SIG-M5 (cell line): ENCODE results near the gene TPM2.

ENCODE experiments used
- DNase-seq: peaks from one replicate; lab custom pipeline; 2025; lab: John Stamatoyannopoulos, UW

TPM2 gene

DNA sequence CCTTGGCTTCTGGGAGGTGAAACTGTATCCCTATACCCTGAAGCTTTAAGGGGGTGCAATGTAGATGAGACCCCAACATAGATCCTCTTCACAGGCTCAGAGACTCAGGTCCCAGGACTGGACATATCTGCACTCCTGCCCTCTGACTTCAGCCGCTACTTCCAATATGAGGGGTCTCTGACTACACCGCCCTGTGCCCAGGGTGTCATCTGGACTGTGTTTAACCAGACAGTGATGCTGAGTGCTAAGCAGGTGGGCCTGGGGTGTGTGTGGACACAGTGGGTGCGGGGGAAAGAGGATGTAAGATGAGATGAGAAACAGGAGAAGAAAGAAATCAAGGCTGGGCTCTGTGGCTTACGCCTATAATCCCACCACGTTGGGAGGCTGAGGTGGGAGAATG, 10.6 kb downstream of the TPM2 start:
- no peak for DNase-seq

DNA sequence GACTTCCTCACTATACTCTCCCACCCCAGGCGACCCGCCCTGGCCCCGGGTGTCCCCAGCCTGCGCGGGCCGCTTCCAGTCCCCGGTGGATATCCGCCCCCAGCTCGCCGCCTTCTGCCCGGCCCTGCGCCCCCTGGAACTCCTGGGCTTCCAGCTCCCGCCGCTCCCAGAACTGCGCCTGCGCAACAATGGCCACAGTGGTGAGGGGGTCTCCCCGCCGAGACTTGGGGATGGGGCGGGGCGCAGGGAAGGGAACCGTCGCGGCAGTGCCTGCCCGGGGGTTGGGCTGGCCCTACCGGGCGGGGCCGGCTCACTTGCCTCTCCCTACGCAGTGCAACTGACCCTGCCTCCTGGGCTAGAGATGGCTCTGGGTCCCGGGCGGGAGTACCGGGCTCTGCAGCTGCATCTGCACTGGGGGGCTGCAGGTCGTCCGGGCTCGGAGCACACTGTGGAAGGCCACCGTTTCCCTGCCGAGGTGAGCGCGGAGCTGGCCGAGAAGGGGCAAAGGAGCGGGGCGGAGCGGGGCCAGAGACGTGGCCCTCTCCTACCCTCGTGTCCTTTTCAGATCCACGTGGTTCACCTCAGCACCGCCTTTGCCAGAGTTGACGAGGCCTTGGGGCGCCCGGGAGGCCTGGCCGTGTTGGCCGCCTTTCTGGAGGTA, 13.9 kb downstream of the TPM2 start:
- no peak for DNase-seq

DNA sequence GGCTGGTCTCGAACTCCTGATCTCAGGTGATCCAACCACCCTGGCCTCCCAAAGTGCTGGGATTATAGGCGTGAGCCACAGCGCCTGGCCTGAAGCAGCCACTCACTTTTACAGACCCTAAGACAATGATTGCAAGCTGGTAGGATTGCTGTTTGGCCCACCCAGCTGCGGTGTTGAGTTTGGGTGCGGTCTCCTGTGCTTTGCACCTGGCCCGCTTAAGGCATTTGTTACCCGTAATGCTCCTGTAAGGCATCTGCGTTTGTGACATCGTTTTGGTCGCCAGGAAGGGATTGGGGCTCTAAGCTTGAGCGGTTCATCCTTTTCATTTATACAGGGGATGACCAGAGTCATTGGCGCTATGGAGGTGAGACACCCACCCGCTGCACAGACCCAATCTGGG, 14.5 kb downstream of the TPM2 start:
- no peak for DNase-seq

DNA sequence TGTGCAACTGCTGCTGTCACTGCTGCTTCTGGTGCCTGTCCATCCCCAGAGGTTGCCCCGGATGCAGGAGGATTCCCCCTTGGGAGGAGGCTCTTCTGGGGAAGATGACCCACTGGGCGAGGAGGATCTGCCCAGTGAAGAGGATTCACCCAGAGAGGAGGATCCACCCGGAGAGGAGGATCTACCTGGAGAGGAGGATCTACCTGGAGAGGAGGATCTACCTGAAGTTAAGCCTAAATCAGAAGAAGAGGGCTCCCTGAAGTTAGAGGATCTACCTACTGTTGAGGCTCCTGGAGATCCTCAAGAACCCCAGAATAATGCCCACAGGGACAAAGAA, 15.7 kb downstream of the TPM2 start:
- DNase-seq: no peak

DNA sequence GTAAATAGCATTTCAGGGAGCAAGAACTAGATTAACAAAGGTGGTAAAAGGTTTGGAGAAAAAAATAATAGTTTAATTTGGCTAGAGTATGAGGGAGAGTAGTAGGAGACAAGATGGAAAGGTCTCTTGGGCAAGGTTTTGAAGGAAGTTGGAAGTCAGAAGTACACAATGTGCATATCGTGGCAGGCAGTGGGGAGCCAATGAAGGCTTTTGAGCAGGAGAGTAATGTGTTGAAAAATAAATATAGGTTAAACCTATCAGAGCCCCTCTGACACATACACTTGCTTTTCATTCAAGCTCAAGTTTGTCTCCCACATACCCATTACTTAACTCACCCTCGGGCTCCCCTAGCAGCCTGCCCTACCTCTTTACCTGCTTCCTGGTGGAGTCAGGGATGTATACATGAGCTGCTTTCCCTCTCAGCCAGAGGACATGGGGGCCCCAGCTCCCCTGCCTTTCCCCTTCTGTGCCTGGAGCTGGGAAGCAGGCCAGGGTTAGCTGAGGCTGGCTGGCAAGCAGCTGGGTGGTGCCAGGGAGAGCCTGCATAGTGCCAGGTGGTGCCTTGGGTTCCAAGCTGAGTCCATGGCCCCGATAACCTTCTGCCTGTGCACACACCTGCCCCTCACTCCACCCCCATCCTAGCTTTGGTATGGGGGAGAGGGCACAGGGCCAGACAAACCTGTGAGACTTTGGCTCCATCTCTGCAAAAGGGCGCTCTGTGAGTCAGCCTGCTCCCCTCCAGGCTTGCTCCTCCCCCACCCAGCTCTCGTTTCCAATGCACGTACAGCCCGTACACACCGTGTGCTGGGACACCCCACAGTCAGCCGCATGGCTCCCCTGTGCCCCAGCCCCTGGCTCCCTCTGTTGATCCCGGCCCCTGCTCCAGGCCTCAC, 16.3 kb downstream of the TPM2 start, which contains the start of gene CA9:
Gene CA9, plus strand, starts transcription at position 797 of the 893 bp plus-strand sequence. Its CDS starts 32 bp downstream, at position 829.
- DNase-seq: no peak

DNA sequence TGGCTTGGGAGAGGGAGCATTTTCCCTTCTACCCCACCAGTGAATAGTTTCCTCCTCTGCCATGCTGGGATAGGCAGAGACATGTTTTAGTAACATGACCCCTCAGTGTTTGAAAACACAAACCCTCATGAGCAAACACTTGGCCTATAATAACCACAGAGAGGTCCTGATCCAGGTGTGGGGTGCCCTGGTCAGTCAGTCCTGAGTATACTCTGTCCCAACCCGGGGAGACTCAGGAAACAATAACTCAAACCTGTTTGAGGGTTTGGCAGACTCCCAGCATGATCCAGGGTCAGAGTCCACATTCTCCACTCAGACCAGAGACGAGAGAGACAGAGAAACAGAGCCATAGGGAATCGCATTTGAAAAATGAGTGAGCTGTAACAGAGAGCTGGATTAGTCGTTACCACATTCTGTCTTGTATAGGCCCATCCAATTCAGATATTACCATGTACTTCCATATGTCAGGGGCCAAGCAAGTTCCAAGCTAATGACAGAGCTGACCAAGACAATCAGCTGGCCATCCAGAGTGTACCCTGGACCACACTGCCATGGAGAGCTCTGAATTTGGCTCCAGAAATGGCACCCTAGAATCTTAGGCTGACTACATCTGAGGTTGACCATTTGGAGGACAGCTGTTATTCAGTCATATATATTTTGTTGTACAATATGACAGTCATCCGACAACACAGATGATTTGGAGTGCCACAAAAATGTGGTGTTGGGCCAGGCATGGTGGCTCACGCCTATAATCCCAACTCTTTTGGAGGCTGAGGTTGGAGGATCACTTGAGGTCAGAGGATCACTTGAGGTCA, 20.2 kb downstream of the TPM2 start:
- no peak for DNase-seq

DNA sequence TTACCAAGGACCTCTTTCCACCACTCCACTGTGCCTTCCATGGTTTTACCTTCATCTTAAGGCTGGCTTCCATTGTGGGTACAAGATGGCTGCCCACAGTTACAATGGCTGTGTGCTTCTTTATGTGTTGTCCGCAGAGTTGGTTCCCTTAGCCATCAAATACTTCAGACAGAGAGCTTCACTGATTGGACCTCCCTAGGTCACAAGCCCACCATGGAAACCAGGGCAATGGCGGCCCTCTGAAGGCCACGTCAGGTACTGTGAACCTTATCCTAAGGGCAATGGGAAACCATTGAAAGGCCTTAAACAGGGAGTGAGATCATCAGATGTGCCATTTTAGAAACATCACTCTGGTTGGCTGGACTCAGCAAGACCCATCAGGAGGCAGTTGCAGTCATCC, 21.8 kb downstream of the TPM2 start:
- no peak for DNase-seq

DNA sequence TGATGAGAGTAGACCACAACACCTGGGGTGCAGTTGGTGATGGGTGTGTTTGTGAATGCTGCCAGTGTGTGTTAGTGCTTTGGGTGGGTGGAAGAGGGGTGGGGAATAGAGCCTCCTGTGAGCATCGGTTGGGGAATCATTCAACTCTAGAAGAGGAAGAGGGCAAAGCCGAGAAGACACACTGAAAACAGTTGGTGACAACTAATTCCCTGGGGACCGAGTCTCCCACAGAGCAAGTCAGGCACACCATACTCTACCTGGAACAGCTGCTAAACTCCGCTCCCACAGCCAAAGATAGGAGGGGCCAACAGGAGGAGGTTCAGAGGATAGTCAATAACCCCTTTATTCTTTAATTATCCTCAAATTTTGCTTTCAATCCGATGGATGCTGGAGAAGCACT, 23.2 kb downstream of the TPM2 start:
- no peak for DNase-seq

DNA sequence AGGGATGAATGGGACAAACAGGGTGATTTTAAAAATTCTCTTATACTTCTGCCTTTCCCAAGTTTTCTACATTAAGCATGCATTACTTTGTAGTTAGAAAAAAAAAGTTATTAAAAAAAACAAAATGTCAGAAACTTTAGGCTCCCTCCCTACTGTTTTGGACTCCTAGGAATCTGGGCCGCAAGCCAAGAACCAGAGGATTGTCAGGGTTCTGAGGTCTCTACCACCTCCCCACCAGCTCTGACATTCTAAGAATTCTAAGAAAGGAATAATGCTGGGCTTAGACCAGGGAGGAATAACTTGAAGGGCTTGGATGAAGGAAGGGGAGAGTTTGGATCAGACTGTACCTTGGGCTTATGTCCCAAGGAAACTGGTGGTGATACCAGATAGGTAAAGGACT, 23.7 kb downstream of the TPM2 start:
- no peak for DNase-seq

DNA sequence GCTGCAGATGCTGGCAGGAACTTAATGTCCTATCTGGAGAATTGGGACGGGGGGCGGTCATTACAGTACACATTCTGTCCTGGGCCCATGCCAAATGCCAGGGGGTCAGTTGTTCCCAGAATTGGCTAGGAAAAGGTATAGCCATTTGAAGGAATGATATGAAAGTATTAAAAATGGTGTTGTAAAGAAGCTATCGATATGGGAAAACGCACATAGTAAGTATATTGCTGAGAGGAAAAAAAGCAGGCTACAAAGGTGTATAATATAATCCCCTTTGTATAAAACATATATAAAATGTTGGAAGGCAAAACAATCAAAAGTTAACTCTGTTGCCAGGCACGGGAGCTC, 24.3 kb downstream of the TPM2 start:
- DNase-seq: no peak

DNA sequence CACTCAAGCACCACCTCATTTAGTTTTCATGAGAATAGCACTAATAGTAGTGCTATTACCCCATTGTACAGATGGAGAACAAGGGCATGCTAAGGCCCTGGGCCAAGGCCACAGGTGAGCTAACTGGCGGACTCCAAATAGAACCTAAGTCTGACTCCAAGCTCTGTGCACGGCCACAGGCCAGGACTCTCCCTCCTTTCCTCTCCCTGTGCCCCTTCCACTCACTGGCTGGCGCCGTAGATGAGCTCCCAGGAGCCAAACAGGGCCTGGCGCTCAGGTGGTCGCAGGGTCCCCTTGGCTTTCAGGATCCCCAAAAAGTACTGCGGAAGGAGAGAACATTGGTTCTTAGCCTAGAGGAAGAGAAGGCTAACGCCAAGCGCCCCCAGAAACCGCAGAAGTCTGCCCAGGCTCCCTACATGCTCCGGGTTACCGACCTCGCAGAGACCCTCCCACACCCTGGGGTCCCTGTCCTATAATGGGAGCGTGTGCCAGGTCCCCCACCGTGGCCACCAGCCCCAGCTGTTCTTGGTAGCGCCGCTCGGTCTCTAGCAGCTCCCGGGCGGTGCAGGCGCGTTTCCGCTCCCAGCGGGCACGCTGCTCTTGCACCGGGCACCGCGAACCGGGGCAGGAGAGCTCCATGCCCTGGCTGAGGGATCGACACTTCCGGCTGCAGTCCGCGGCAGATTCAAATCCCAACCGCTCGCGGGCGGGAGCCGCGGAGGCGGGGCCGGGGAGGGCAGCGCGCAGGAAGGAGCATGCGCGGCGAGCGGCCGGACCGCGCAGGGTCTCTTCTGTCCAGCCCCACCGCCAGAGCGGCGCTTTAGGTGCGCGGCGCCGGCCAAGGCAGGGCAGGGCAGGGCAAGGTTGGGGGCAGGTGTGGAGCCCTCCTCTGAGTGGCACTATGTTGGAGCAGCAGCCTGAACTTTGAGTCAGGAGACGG, 24.9 kb downstream of the TPM2 start, which contains the start of gene ARHGEF39:
Gene ARHGEF39, minus strand, starts transcription at position 665 of the 940 bp plus-strand sequence. Its CDS starts 26 bp downstream, at position 639.
- peak; percentile 3 for DNase-seq

DNA sequence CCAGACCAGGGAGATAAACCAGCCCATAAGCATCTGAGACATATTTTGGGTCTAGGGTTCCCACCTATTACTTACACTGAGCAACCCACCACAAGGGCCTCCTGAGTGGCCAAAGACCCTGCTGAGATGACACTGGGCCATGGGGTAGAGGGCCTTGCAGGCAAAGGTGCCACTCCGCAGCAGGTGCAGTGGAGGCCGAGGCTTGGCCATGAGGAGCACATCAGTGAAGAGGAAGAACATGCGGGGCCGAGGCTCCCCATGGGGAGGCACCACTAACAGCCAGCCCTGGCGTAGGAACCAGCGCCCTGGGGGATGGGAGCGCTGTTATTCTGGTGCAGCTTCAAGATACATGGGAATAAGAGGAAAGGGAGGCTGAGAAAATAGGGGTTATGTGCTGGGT, 27.3 kb downstream of the TPM2 start:
- DNase-seq: no peak

DNA sequence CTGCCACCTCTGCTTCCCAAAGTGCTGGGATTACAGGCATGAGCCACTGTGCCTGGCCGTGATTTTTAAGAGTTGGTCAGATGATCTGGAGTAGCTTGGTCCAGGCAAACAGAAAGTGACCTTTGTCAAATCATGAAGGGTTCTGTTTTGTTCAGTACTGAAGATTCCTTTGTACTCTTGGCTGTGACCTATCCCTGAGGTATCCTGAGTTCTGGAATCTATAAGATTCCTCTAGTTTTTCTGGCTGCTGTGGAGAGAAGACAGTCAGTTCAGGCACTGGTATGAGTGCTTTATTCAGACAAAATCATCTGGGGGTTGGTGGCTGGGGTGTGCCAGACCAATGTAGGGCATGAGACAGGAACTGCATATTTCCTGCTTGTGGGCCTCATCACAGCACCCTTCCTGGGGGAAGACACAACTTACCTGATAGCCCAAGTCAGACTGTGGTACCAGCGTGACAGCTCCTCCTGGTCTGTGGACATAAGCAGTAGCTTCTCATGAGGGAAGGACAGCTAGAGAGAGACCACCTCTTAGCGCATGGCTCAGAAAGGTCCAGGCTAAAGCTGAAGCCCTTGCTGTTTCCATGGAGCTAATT, 27.9 kb downstream of the TPM2 start:
- DNase-seq: no peak

DNA sequence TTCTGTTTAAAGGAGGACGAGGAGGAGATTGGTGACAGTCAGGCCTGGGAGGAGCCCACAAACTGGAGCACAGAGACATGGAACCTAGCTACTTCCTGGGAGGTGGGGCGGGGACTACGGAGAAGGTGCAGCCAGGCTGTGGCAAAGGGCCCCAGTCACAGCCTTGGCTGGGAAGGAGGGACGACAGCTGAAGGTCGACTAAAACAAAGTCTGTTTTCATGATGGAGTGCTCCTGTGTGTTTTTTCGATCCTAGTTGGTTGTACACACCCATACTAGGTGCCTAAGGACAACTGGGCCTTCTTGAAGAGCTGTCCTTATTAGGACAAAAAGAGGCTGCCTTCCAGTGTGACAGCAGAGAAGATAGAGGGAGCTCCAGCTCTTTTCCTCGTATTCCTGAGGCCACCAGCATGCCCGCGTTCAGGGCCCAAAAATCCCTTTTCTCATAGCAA, 28.7 kb downstream of the TPM2 start:
- DNase-seq: no peak

DNA sequence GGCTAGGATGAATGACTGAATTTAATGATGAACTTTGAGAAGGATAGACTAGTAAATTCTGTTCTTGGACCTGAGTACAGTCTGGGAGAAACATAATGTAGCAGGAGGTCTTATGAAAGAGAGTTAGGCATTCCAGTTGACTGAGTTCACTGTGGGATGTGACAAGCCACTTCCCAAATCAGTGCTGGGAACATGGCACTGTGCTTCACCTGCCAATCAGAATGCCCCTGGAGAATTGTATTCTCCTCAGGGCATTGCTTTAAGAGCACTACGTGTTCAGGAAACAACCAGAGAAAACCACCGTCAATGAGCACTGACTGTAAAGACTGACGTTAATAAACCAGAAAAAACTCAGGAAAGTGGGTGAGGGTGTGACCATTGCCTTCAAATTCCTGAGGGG, 30.4 kb downstream of the TPM2 start:
- DNase-seq: no peak

DNA sequence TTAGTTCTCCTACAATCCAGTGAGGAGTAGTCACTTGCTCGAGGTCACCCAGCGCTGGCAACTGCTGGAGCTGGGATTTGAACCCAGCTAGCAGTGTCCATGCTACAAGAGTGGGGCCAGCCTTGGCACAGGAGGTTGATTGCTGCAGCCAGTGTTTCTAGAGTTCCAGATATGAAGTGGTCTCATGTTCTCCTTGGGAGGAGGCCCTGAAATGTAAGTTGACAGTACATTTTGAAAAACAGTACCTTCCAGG, 30.8 kb downstream of the TPM2 start:
- DNase-seq: no peak

DNA sequence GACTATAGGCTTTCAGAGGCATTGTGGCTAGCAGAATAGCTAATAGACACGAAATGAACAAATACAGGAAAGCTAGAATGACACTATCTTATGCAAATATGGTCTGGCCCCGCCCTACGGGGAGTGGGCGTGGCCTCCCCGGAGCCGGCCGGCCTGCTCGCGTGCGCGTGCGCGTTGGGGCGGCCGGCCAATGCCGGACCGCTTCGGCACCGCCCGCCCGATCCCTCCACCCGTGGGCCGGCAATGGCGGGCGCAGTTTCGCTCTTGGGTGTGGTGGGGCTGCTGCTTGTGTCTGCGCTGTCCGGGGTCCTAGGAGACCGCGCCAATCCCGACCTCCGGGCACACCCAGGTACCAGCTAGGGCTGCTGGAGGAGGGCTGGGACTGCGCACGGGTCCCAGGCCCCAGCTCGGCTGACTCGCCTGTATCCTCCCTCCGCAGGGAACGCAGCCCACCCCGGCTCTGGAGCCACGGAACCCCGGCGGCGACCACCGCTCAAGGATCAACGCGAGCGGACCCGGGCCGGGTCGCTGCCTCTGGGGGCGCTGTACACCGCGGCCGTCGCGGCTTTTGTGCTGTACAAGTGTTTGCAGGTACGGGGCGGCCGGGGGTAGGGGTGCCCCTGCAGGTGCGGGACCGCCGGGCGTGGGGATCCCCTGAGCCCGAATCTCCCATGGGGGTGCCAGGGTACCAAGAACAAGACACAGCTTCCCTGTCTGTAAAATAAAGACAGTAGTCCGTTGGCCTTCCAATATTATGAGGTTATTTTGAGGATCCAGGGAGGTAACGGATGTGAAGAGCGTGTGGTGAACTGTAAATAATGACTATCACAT, 31.4 kb downstream of the TPM2 start, which contains the start of gene CCDC107:
Gene CCDC107, plus strand, starts transcription at position 156 of the 831 bp plus-strand sequence. Its CDS starts 88 bp downstream, at position 244.
- peak; percentile 47 for DNase-seq

DNA sequence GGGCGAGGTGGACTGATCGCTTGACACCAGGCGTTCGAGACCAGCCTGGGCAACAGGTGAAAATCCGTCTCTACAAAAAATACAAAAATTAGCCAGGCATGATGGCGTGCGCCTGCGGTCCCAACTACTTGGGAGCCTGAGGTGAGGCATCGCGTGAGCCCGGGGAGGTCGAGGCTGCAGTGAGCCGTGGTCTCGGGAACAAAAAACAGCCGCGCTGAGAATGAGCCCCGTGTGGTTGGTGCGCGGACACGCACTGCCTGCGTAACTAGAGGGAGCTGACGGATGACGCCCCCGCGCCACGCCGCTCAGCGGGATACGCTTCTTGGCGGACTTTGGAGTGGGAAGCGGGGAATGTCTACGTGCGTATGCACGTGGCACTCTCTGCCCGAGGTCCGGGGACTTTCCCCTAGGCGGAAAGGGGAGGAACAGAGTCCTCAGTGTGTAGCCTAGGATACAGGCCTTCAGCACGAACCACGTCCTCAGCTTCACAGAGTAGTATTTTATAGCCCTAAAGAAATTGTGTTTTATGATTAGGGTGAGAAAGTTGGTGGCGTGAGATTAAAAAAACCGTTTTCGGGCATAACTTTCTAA, 32.1 kb downstream of the TPM2 start, which contains the start of gene RMRP:
Gene RMRP, minus strand, starts transcription at position 474 of the 591 bp plus-strand sequence.
- DNase-seq: peak; percentile 94

DNA sequence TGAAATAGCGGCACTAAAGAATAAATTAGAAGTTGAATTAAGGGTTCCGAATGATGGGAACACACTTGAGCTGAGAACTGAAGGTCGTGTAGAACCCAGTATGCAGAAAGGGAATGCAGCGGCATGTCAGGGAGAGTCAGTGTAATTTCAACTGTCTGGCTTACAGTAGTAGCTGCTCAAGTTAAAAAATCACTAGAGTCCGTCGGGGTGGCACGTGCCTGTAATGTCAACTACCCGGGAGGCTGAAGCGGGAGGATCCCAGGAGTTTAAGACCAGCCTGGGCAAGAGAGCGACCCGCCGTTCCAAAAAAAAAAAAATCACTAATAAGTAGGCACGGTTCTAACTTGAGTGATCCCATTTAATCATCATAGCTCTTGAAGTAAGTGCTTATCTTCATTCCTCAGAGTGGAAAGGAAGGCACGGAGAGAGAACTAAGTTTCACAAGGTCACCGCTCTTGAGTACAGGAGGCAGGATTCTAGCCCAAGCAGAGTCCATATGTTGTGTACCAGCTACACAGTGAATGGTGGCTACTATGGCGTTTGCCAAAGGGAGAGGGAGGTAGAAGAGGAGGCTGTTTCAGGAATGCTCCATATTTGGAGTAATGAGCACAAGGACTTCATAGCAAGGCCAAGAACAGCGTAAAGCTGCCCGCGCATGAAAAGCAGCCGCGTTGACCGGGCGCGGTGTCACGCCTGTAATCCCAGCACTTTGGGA, 32.7 kb downstream of the TPM2 start:
- no peak for DNase-seq
